ENCODE measurements around the gene MS4A4E.

DNA sequence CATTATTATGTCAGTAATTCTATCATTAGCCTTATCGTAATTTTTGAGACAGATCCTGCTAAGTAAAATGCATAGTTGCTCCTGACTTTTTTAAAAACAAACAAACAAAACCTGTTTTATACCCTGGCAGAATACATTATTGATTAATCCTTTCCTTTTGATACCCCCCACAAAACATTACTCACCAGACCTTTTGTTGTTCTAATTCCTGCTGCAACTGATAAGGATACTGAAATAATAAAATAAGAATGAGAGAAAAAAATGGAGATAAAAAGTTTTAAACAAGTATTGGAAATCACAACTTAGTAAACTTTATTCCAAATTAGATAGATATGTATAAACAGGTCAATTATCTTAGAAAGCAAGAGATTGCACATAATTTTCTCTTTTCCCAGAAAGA, 28.6 kb downstream of the MS4A4E start:
- no peak for TF ChIP-seq POLR2A (IDR thresholded peaks at IDR 0.05; ENCODE audit: low read depth)
- no peak for TF ChIP-seq POLR2AphosphoS5 (IDR thresholded peaks at IDR 0.05)
